ENCODE results near the gene OSTN. TPM values are rescaled to one million over a fixed set of nuclear protein-coding genes. Genes with fewer than 3 reads are reported as not detected.

Gene OSTN
- polyA plus RNA-seq, 1 of the 3 experiments (the other 2 are of a cell fraction): 0.02 TPM

DNA sequence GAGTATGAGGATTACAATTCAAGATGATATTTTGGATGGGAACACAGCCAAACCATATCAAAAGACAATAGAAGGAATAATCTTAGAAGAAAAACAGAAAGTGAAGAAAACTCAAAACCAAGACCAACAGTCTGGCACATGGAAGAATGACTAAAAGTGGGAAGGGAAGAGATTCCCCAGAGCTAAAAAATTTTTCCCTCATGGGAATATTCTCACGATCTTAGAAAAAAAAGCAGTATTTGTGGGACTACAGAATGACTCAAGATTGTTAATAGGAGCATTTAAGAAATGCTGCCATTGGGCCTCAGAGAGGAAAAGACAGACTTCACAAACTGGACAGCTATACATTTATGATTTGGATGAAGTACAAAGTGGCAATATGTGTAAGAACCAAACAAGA is 18.3 kb downstream of the OSTN start:
- H3K4me3 ChIP-seq (ENCODE audit: low read depth in 2 of 2, low read length in 1 of 2): no peak overlapping the region
- no peaks in the 10 kb centered on the region for H4K20me1 ChIP-seq (ENCODE audit: insufficient read depth)
- no peak overlapping the region for H3K4me2 ChIP-seq
- CTCF ChIA-PET: no interaction called here
- H3K9me3 ChIP-seq: no peaks in the 10 kb centered on the region; the same call in 1 of the 2 replicates
- no peaks in the 10 kb centered on the region for H3K27me3 ChIP-seq (ENCODE audit: insufficient read depth)
- no peaks in the 10 kb centered on the region for H3K36me3 ChIP-seq (replicated peaks in 1 of 2; ENCODE audit: control insufficient read depth in 1 of 2, insufficient read depth in 2 of 2, low read length in 1 of 2)
- TF ChIP-seq, protein P1, sequence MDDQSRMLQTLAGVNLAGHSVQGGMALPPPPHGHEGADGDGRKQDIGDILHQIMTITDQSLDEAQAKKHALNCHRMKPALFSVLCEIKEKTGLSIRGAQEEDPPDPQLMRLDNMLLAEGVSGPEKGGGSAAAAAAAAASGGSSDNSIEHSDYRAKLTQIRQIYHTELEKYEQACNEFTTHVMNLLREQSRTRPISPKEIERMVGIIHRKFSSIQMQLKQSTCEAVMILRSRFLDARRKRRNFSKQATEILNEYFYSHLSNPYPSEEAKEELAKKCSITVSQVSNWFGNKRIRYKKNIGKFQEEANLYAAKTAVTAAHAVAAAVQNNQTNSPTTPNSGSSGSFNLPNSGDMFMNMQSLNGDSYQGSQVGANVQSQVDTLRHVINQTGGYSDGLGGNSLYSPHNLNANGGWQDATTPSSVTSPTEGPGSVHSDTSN (IDR thresholded peaks at IDR 0.05): no peak
- TF ChIP-seq EP300 (IDR thresholded peaks at IDR 0.05; ENCODE audit: borderline replicate concordance in 1 of 2, low read depth in 1 of 2, low read length in 1 of 2): no peak
- TF ChIP-seq, protein P2, sequence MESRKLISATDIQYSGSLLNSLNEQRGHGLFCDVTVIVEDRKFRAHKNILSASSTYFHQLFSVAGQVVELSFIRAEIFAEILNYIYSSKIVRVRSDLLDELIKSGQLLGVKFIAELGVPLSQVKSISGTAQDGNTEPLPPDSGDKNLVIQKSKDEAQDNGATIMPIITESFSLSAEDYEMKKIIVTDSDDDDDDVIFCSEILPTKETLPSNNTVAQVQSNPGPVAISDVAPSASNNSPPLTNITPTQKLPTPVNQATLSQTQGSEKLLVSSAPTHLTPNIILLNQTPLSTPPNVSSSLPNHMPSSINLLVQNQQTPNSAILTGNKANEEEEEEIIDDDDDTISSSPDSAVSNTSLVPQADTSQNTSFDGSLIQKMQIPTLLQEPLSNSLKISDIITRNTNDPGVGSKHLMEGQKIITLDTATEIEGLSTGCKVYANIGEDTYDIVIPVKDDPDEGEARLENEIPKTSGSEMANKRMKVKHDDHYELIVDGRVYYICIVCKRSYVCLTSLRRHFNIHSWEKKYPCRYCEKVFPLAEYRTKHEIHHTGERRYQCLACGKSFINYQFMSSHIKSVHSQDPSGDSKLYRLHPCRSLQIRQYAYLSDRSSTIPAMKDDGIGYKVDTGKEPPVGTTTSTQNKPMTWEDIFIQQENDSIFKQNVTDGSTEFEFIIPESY (IDR thresholded peaks at IDR 0.05; ENCODE audit: borderline replicate concordance, low read depth): no peak
- TF ChIP-seq NFIC (IDR thresholded peaks at IDR 0.05; ENCODE audit: borderline replicate concordance): no peak
- TF ChIP-seq TCF12 (IDR thresholded peaks at IDR 0.05): no peak
- TF ChIP-seq, protein P3, sequence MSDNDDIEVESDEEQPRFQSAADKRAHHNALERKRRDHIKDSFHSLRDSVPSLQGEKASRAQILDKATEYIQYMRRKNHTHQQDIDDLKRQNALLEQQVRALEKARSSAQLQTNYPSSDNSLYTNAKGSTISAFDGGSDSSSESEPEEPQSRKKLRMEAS (IDR thresholded peaks at IDR 0.05; ENCODE audit: low read depth): no peak
- no peak for TF ChIP-seq NRF1 (IDR thresholded peaks at IDR 0.05; ENCODE audit: low read depth, low read length)
- no peak for TF ChIP-seq CHD2 (IDR thresholded peaks at IDR 0.05; ENCODE audit: low read length, partially characterized antibody)
- TF ChIP-seq, protein P4, sequence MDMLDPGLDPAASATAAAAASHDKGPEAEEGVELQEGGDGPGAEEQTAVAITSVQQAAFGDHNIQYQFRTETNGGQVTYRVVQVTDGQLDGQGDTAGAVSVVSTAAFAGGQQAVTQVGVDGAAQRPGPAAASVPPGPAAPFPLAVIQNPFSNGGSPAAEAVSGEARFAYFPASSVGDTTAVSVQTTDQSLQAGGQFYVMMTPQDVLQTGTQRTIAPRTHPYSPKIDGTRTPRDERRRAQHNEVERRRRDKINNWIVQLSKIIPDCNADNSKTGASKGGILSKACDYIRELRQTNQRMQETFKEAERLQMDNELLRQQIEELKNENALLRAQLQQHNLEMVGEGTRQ (IDR thresholded peaks at IDR 0.05; ENCODE audit: borderline replicate concordance, low read depth, low read length): no peak
- TF ChIP-seq FOXJ3 (CRISPR knock-in tag; IDR thresholded peaks at IDR 0.05): no peak
- TF ChIP-seq GATA2 (CRISPR knock-in tag; IDR thresholded peaks at IDR 0.05): no peak
- no peak for TF ChIP-seq MEF2A (IDR thresholded peaks at IDR 0.05; ENCODE audit: borderline replicate concordance, low read depth)
- TF ChIP-seq RFX5 (IDR thresholded peaks at IDR 0.05; ENCODE audit: low read length): no peak
- no peak for TF ChIP-seq JUND (IDR thresholded peaks at IDR 0.05)
- TF ChIP-seq POLR2AphosphoS5 (IDR thresholded peaks at IDR 0.05; ENCODE audit: low read depth, low read length): no peak
- TF ChIP-seq TAF1 (IDR thresholded peaks at IDR 0.05; ENCODE audit: borderline replicate concordance, low read depth, low read length): no peak
- TF ChIP-seq SIN3A (IDR thresholded peaks at IDR 0.05; ENCODE audit: borderline replicate concordance, low read depth, low read length): no peak
- no peak for TF ChIP-seq SMC3 (IDR thresholded peaks at IDR 0.05; ENCODE audit: low read depth, low read length)
- no peaks in the 10 kb centered on the region for H3K9me2 ChIP-seq
- no peaks in the 10 kb centered on the region for H3K4me1 ChIP-seq (ENCODE audit: control insufficient read depth in 1 of 2, insufficient read depth in 2 of 2, low read depth in 1 of 2, low read length in 1 of 2)
- H3K9ac ChIP-seq: no peak overlapping the region
- no peaks in the 10 kb centered on the region for H3F3A ChIP-seq (replicated peaks; ENCODE audit: insufficient read depth)
- no peak overlapping the region for H2AFZ ChIP-seq (ENCODE audit: low read depth)
- WGBS (ENCODE audit: low lambda C conversion rate): 3% methylated on average over 1 of the region's 1 CpG
- no peak overlapping the region for H3K27ac ChIP-seq (ENCODE audit: low read depth in 2 of 2, low read length in 1 of 2)
- H3K79me2 ChIP-seq (ENCODE audit: insufficient read depth): no peaks in the 10 kb centered on the region
- POLR2A ChIA-PET: no interaction called here
- no peak for DNase-seq
